HG02588 (cell line): ENCODE results near the gene SLC39A3.

ENCODE experiments used
- ATAC-seq: cut with Tn5 transposase; IDR thresholded peaks from one replicate; pipeline ENCODE4 v1.9.1; 2021; ENCODE audit warnings: mild to moderate bottlenecking, moderate library complexity; ENCODE audit not compliant: unreplicated experiment

SLC39A3 gene

DNA sequence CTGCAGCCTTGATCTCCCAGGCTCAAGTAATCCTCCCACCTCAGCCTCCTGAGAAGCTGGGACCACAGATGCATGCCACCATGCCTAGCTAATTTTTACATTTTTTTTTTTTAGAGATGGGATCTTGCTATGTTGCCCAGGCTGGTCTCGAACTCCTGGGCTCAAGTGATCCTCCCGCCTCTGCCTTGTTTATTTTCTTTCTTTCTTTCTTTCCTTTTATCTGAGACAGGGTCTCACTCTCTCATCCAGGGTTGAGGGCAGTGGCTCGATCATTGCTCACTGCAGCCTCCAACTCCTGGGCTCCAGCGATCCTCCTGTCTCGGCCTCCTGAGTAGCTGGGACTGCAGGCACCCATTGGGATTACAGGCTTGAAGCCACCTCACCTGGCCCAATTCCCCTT lies 33.6 kb downstream of the SLC39A3 start:
- no peak for ATAC-seq

DNA sequence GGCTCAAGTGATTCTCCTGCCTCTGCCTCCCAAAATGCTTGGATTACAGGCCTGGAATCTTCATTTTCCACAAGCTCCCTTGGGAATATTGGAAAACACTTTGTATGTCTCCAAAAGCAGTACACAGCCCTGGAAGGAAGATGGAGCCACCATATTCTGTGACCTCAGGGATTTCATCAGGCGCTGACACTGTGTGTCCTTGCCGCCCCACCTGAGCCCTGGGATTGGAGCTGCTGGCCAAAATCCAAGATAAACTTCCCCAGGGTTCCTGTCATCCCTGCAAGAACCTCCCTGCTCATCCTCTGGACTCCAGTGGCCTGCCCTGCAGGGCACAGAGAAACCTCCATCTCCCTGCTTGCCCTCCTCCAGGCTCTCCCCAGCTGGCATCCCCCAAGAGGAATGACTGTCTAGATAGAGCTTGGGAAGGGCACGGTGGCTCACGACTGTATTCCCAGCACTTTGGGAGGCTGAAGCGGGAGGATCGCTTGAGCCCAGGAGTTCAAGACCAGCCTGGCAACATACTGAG lies 36.1 kb downstream of the SLC39A3 start:
- no peak for ATAC-seq

DNA sequence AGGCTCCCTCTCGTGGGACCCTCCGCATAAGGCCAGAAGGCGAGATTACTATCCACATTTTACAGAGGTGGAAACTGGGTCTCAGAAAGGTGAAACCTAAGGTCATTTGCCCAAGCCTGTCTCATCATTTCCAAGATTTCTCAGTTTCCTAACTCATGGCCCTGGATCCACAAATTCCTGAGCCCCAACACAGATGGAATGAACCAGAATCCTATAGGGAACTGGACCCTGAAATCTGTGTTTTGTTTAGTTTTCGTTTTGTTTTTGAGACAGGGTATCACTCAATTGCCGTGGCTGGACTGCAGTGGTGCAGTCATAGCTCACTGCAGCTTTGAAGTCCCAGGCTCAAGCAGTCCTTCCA lies 36.8 kb downstream of the SLC39A3 start:
- ATAC-seq, result no peak

DNA sequence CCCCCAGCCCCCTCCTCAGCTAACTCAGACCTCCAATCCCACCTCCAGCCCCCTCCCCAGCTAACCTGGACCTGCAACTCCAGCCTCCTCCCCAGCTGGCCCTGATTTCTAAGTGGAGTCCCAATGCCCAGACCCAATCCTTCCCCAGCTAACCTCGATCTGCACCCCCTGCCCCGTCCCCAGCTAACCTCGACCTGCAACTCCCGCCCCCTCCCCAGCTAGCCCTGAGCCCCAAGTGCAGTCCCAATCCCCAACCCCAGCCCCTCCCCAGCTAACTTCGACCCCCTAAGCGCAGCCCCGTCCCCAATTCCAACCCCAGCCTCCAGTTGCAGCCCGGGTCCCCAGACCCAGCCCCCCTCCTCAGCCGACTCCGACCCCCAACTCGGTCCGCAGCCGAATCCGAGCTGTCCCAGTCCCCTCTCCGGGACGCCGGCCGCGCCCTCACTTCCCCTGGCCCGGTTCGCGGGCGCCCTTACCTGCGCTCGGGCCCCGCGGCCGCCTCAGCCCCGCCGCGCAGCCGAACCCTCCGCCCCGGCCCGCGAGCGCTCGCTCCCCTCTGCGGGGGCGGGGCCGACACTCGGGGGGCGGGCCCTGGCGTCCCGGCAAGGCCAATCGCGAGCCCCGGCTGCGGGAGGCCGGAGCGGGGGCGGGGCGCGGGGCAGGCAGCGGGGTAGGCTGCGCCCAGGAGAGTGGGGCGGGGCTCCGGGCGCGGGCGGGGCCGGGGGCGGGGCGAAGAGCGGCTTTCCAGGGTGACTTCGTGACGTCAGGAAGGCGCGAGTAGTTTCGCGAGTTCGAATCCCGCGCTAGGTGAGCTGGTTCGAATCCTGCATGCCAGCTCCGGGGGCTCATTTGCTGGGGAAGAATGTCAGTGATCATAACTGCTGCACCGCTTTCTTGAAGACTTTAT lies 37.4 kb downstream of the SLC39A3 start, which contains the start of gene GNG7:
Gene GNG7, minus strand, starts transcription at position 525 of the 907 bp plus-strand sequence. CDS start 182,006 bp downstream, outside the sequence.
- peak; percentile 82 for ATAC-seq

DNA sequence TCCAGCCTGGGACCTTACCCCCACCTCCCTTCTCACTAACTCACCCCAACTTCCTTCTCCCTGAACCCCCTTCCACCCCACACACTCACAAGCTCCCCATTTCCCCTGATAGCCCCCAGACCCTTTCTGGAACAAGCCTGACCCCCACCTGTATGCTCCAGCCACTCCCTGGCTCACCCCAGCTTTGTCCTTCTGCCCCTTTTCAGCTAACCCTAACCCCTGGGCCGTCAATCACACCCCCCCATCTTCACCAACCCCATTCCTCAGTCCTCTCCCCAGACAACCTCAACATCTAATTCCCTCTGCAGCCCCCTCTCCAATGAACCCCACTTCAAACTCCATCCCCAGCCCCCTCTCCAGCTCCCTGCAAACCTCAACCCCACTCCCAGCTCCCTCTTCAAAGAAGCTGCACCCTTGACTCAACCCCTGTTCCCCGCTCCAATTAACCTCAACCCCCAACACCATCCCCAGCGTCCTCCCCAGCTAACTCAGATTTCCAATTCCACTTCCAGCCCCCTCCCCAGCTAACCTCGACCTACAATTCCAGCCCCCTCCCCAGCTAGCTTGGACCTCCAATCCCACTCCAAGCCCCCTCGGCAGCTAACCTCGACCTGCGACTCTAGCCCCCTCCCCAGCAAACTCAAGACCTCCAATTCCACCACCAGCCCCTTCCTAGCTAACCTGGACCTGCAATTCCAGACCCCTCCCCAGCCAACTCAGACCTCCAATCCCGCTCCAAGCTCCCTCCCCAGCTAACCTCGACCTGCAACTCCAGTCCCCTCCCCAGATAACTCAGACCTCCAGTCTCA lies 38.3 kb downstream of the SLC39A3 start:
- ATAC-seq, result no peak

DNA sequence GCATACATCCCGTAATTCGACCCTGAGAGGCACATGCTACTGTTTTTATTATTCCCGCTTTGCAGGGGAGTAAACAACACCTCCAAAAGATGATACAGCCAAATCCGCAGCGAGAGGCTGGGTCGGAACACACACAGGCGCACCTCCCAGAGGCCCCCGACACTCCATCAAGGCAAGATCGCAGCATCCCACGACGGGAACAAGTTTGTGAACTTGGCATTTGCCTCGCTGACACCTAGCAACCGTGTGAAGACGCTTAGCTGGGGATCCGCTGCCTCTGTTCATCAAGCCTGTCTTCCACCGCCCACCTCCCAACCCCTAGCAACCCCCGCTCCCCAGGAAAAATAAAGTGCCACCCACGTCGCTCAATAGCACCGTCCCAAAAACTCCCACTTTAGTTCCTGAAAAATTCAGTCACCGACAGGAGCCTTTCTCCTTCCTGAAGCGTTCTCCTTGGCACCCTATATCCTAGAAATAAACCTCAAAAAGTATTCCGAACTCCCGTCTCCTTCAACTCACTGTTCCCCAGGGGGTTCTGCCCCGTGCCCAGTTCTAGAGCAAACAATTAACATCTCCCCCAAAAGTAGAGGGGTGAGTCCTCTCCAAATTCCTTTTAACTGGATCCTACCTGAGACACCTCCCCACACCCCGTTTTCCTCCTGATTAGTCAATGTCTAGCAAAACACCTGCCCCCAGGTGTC lies 39.0 kb downstream of the SLC39A3 start:
- no peak for ATAC-seq

DNA sequence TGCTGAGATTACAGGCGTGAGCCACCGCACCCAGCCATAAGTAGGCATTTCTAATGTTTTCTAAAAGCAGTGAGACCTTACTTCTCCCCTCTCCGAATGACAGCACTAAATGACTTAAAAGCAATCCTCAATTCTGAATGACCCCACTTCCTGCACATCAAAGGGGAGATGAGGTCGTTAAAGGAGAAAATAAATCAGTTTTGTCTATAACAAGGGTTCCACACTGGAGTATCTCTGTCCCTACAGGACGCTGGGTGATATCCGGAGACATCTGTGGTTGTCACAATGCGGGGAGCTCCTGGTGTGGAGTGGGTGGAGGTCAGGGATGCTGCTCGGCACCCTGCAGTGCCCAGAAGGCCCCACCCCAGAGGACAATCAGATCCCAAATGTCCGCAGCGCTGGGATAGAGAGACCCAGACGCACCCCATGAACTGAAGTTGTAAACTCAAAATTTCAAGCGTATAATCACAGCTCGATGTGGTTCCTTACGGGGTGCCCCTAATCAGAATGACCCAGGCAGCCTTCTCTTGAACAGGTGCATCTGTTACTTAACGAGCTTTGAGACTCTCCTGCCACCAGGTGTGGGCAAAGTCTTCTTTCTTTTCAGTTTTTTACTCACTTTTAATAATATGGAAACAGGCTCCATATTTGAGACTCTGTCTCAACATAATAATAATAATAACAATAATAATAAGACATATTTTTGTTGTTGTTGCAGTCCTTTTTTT lies 40.2 kb downstream of the SLC39A3 start:
- no peak for ATAC-seq

DNA sequence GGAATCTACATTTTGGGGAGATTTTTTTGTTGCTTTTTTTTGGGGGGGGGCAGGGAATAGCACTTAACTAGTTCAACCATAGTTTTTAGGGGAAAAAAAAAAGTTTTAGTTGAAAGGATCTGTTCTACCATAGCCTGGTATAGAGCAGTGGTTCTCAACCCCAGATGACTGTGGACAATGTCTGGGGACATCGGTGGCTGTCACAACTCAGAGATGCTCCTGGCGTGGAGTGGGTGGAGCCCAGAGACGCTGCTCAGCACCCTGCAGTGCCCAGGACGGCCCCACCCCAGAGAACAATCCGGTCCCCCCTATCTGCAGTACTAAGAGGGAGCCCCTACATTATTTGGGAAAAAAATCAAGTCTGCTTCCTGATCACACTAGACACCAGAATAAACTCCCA lies 45.6 kb downstream of the SLC39A3 start:
- no peak for ATAC-seq

DNA sequence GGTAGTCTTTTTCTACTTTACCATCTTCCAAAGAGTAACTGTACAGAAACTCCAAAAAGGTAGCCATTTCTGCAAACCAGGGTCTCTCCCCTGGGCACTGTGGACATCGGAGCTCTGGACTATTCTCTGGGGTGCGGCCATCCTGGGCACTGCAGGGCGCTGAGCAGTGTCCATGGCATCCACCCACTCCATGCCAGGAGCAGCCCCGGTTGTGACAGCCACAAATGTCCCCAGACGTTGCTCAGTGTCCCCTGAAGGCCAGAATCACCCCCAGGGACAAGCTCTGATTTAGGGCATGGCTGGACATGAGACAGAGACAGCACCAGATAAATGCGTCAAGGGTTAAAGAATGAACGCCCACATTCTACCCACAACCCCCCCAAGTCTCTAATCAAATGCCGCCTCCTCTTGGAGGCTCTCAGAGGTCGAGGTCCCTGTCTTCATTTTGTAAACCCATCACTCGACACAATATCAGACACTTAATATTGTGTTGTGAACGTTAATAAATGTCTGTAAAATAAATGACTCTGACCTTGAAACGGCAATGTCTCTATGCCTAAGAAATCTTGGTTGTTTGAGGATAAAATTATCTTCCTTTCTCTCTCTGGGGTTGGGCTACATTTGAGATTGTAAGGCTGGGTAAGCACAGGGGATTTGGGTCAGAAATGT lies 46.2 kb downstream of the SLC39A3 start:
- no peak for ATAC-seq

DNA sequence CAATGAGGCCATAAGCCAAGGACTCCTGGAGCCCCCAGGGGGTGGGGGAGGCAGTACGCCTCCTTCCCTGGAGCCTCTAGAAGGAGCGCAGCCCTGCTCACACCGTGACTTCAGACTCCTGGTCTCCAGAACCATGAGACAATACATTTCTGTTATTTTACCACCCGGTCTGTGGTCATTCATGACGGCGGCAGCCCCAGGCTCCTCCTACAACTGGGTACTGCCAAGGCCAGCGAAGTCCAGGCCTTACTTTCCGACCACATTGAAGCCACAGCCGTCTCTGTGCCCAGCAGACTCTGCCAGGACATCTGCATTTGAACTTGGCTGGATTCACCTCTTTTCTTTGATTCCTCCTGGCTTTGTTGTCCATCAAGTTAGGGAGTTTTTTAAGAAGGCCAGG lies 47.9 kb downstream of the SLC39A3 start:
- ATAC-seq, result no peak

DNA sequence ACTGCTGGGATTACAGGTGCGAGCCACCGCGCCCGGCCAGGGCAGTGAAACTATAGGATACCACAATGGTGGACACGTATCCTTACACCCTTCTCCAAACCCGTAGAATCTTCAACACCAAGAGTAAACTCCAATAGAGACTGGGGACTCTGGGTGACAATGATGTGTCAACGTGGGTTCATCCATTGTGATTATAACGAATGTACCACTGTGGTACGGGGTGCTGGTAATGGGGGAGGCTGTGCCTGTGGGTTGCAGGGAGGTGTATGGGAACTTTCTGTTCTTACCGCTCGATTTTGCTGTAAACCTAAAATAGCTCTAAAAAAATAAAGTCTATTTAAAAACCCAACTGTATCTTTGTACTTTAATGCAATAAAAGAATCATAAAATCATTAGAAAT lies 49.0 kb downstream of the SLC39A3 start:
- no peak for ATAC-seq

DNA sequence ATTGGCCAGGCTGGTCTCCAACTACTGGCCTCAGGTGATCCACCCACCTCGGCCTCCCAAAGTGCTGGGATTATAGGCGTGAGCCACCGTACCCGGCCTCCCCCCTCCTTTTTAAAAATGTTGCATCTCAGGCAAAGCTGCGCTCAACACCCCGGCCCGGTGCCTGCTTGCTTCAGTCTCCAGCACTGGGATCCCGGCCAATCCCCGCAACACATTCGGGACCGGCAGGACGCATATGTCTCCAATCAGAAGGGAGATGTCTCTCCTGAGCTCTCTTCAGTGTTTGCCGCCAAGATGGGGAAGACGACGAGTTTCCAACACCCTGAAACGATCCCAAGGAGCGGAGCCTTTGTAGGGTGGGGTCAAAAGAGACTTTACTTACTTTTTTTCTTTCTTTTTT lies 53.5 kb downstream of the SLC39A3 start:
- no peak for ATAC-seq

DNA sequence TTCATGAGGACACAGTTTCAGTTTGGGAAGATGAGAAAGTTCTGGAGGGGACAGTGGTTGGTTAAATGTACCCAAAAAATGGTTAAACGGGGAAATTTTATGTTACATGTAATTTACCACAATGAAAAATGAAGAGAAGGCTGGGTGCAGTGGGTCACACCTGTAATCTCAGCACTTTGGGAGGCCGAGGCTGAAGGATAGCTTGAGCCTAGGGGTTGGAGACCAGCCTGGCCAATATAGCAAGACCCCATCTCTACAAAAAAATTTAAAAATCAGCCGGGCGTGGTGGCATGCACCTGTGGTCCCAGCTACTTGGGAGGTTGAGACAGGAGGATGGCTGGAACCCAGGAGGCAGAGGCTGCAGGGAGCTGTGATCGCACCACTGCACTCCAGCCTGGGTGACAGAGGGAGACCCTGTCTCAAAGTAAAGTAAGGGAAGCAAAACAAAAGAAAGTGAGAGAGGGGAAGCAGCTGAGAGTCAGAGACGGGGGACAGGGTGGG lies 54.6 kb downstream of the SLC39A3 start:
- ATAC-seq, result no peak

DNA sequence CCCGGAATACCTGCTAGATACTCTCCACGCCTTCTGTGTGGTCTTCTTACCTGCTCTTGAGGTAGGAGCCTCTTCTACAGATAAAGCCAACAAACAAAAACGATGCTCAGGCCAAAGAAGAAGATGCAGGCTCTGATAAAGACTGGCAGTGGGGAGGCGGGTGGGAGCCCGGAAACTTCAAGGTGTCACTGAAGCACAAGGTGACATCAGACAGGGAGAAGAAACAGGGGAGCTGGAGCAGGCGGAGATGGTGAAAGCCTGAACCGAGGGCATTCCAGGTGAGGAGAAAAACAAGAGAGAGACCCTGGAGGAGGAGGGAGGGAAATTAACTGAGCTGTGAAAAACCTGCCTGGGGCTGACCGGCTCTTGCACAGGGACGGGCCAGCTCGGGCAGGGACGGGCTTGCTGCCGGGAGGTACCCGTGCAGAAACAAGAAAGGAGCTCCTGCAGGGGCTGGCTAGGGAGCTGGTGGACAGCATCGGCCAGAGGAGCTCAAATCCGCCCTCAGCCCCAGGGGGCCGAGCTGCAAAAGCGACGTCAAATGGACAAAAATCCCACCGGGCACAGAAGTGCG lies 56.3 kb downstream of the SLC39A3 start:
- no peak for ATAC-seq
